Stimulated activated CD8-positive, alpha-beta memory T cell treated with anti-CD3 and anti-CD28 coated beads, Interleukin-12 subunit alpha, Interleukin-12 subunit beta, amount 100 ng/mL, for 4 hours (primary cell): ENCODE data around the gene HRH2.
A peak's percentile ranks its signal among the peaks of the same experiment; 100 is the strongest.

Experiments used
- DNase-seq: peaks from one replicate; pipeline ENCODE4 v3.0.0-alpha.2; 2020; ENCODE audit warnings: low read depth

The HRH2 gene

GRCh38 chr5:175692996-175693710, 35.3 kb downstream of the HRH2 start:
- no peak for DNase-seq

GRCh38 chr5:175693741-175694140, 35.9 kb downstream of the HRH2 start:
- no peak for DNase-seq

GRCh38 chr5:175694371-175695160, 36.7 kb downstream of the HRH2 start:
- no peak for DNase-seq

- DNase-seq: no peak
Measured at GRCh38 chr5:175695161-175696126, 37.6 kb downstream of the HRH2 start.

- DNase-seq: peak; percentile 38
Measured at GRCh38 chr5:175696139-175696854, 38.4 kb downstream of the HRH2 start.

GRCh38 chr5:175696855-175697198, 39.0 kb downstream of the HRH2 start:
- no peak for DNase-seq

- DNase-seq: no peak
Measured at GRCh38 chr5:175697846-175698245, 40.0 kb downstream of the HRH2 start.

- no peak for DNase-seq
Measured at GRCh38 chr5:175698401-175699115, 40.7 kb downstream of the HRH2 start.

GRCh38 chr5:175700991-175701390, 43.1 kb downstream of the HRH2 start:
- no peak for DNase-seq

GRCh38 chr5:175701797-175702196, 43.9 kb downstream of the HRH2 start:
- no peak for DNase-seq

GRCh38 chr5:175706499-175706898, 48.6 kb downstream of the HRH2 start:
- no peak for DNase-seq

- DNase-seq: no peak
Measured at GRCh38 chr5:175707751-175708375, 50.0 kb downstream of the HRH2 start.

GRCh38 chr5:175709276-175709781, 51.5 kb downstream of the HRH2 start:
- no peak for DNase-seq

- DNase-seq: no peak
Measured at GRCh38 chr5:175710326-175710725, 52.5 kb downstream of the HRH2 start.

- no peak for DNase-seq
Measured at GRCh38 chr5:175711031-175711430, 53.2 kb downstream of the HRH2 start.

GRCh38 chr5:175711472-175712312, 53.8 kb downstream of the HRH2 start:
- DNase-seq: no peak

- DNase-seq: no peak
Measured at GRCh38 chr5:175712313-175712680, 54.4 kb downstream of the HRH2 start.

GRCh38 chr5:175712681-175713085, 54.8 kb downstream of the HRH2 start:
- DNase-seq: no peak

GRCh38 chr5:175713930-175714329, 56.1 kb downstream of the HRH2 start:
- DNase-seq: no peak
